IMR-90 (cell line): Measurements from ENCODE around the gene MAN1A2. TPM values are rescaled to one million over a fixed set of nuclear protein-coding genes. Genes with fewer than 3 reads are reported as not detected.

Experiments used
- ATAC-seq: fragments of 200-7000 bp; cut with Tn5 transposase; 2 replicates; pipeline ENCODE4 v1.9.1; 2020; ENCODE audit warnings: low read depth, mild to moderate bottlenecking, moderate library complexity
- BruUV-seq: library from RNA; stranded (reverse); fragments of 400-500 nt; replicated peaks from 2 replicates; lab custom pipeline; 2021; lab: Mats Ljungman, UMichigan
- CTCF ChIA-PET: fragments of 300-600 bp; formaldehyde crosslinking; extraction: SDS; loops from one replicate; lab custom pipeline; 2021; ENCODE audit warnings: antibody characterized with exemption; lab: Yijun Ruan, JAX
- POLR2A ChIA-PET: fragments of 300-600 bp; sonication (Branson Sonifier 250); formaldehyde crosslinking; loops from one replicate; lab custom pipeline; 2022; ENCODE audit warnings: antibody characterized with exemption; ENCODE audit not compliant: unreplicated experiment; lab: Charles Lee
- DNase-seq: peaks from one replicate; pipeline ENCODE4 v3.0.0; 2013
- H2AFZ ChIP-seq: replicated peaks from 2 replicates; pipeline ENCODE3; 2013; ENCODE audit warnings: low read length, mild to moderate bottlenecking; ENCODE audit not compliant: poor library complexity
- H2AK5ac ChIP-seq: 2 replicates; pipeline ENCODE4 v1.6.1; 2013; ENCODE audit warnings: low read depth, low read length, inconsistent platforms
- H2AK9ac ChIP-seq: replicated peaks from 2 replicates; pipeline ENCODE3; 2013; ENCODE audit warnings: mild to moderate bottlenecking, low read depth, low read length, moderate library complexity; ENCODE audit not compliant: poor library complexity
- H2BK120ac ChIP-seq: 2 replicates; pipeline ENCODE4 v1.6.1; 2013; ENCODE audit warnings: low read depth, low read length, inconsistent platforms
- H2BK15ac ChIP-seq: 3 replicates; pipeline ENCODE4 v1.6.1; 2013; ENCODE audit warnings: low read depth, low read length, inconsistent platforms
- H2BK20ac ChIP-seq: 2 replicates; pipeline ENCODE4 v1.6.1; 2013; ENCODE audit warnings: low read depth, mild to moderate bottlenecking, inconsistent platforms, low read length, moderate library complexity
- H2BK5ac ChIP-seq: 2 replicates; pipeline ENCODE4 v1.6.1; 2013; ENCODE audit warnings: mild to moderate bottlenecking, low read depth, low read length, inconsistent platforms; ENCODE audit not compliant: poor library complexity, severe bottlenecking
- H3K14ac ChIP-seq: replicated peaks from 2 replicates; pipeline ENCODE4 v1.6.1; 2013; ENCODE audit warnings: low read depth, low read length, inconsistent platforms
- H3K18ac ChIP-seq: 2 replicates; pipeline ENCODE4 v1.6.1; 2013; ENCODE audit warnings: low read depth, low read length, control low read depth
- H3K23ac ChIP-seq: 2 replicates; pipeline ENCODE4 v1.6.1; 2013; ENCODE audit warnings: low read depth, low read length, inconsistent platforms
- H3K27ac ChIP-seq: 2 replicates; pipeline ENCODE4 v1.5.1; 2013; ENCODE audit warnings: mild to moderate bottlenecking, control low read depth, low read length; ENCODE audit not compliant: insufficient read depth
- H3K27me3 ChIP-seq: 2 replicates; pipeline ENCODE4 v1.6.1; 2013; ENCODE audit warnings: low read length; ENCODE audit not compliant: control insufficient read depth, insufficient read depth
- H3K36me3 ChIP-seq: 2 replicates; pipeline ENCODE4 v1.6.1; 2013; ENCODE audit warnings: low read length, mixed read lengths; ENCODE audit not compliant: control insufficient read depth, insufficient read depth
- H3K4ac ChIP-seq: 2 replicates; pipeline ENCODE4 v1.6.1; 2013; ENCODE audit warnings: low read depth, low read length, inconsistent platforms
- H3K4me1 ChIP-seq: 2 replicates; pipeline ENCODE4 v1.6.1; 2013; ENCODE audit warnings: low read length, mixed read lengths; ENCODE audit not compliant: control insufficient read depth, insufficient read depth
- H3K4me2 ChIP-seq: 2 replicates; pipeline ENCODE4 v1.6.1; 2013; ENCODE audit warnings: low read depth, mild to moderate bottlenecking, control low read depth, low read length, moderate library complexity
- H3K4me3 ChIP-seq: 2 replicates; pipeline ENCODE4 v1.5.1; 2013; ENCODE audit warnings: low read depth, mild to moderate bottlenecking, control low read depth, low read length, moderate library complexity; ENCODE audit not compliant: insufficient read depth
- H3K56ac ChIP-seq: 2 replicates; pipeline ENCODE4 v1.6.1; 2013; ENCODE audit warnings: low read length, inconsistent platforms; ENCODE audit not compliant: insufficient read depth; ENCODE audit errors: extremely low read depth
- H3K79me1 ChIP-seq, 2 experiments: 2 replicates each; pipeline ENCODE4 v1.6.1; 2013; ENCODE audit warnings: low read length in 2 of 2, inconsistent platforms in 1 of 2, low read depth in 1 of 2
- H3K9ac ChIP-seq: 2 replicates; pipeline ENCODE4 v1.6.1; 2013; ENCODE audit warnings: low read depth, low read length, control low read depth
- H3K9me1 ChIP-seq: 2 replicates; pipeline ENCODE4 v1.6.1; 2013; ENCODE audit warnings: low read length, inconsistent platforms; ENCODE audit not compliant: insufficient read depth
- H3K9me3 ChIP-seq: 2 replicates; pipeline ENCODE4 v1.6.1; 2013; ENCODE audit warnings: low read length; ENCODE audit not compliant: control insufficient read depth, insufficient read depth
- H4K20me1 ChIP-seq: 2 replicates; pipeline ENCODE4 v1.6.1; 2013; ENCODE audit warnings: low read length, inconsistent platforms; ENCODE audit not compliant: insufficient read depth
- H4K5ac ChIP-seq: 2 replicates; pipeline ENCODE4 v1.6.1; 2013; ENCODE audit warnings: mild to moderate bottlenecking, low read depth, low read length, control low read depth
- H4K8ac ChIP-seq, 2 experiments: 2 replicates each; pipeline ENCODE4 v1.6.1; 2013; ENCODE audit warnings: low read depth in 2 of 2, low read length in 2 of 2, control low read depth in 1 of 2, inconsistent platforms in 1 of 2
- H4K91ac ChIP-seq: 2 replicates; pipeline ENCODE4 v1.6.1; 2013; ENCODE audit warnings: low read depth, low read length, inconsistent platforms; ENCODE audit not compliant: insufficient read depth
- BHLHE40 ChIP-seq: fragments of 150-350 bp; IDR thresholded peaks from 2 replicates; pipeline ENCODE4 v1.6.1; 2016; ENCODE audit warnings: mild to moderate bottlenecking, low read depth, low read length
- CEBPB ChIP-seq: IDR thresholded peaks from 2 replicates; pipeline ENCODE4 v1.6.1; 2012; ENCODE audit warnings: low read depth, low read length, improper control_type of control experiment
- CTCF ChIP-seq: conservative IDR thresholded peaks from 2 replicates; pipeline ENCODE4 v1.5.1; 2012; ENCODE audit warnings: mild to moderate bottlenecking, low read depth, low read length, improper control_type of control experiment
- ELK1 ChIP-seq: fragments of 150-350 bp; IDR thresholded peaks from 2 replicates; pipeline ENCODE4 v1.6.1; 2016; ENCODE audit warnings: low read depth, mild to moderate bottlenecking, low read length, moderate library complexity, borderline replicate concordance
- FOS ChIP-seq: fragments of 150-350 bp; IDR thresholded peaks from 2 replicates; pipeline ENCODE4 v1.6.1; 2016; ENCODE audit warnings: low read depth, low read length
- MXI1 ChIP-seq: IDR thresholded peaks from 2 replicates; pipeline ENCODE4 v1.6.1; 2012; ENCODE audit warnings: low read depth, mild to moderate bottlenecking, low read length, moderate library complexity, borderline replicate concordance
- NFE2L2 ChIP-seq: fragments of 150-350 bp; IDR thresholded peaks from 2 replicates; pipeline ENCODE4 v1.6.1; 2016; ENCODE audit warnings: low read depth, mild to moderate bottlenecking, low read length
- RAD21 ChIP-seq: IDR thresholded peaks from 2 replicates; pipeline ENCODE4 v1.6.1; 2012; ENCODE audit warnings: low read length, improper control_type of control experiment
- RCOR1 ChIP-seq: IDR thresholded peaks from 2 replicates; pipeline ENCODE4 v1.6.1; 2012; ENCODE audit warnings: mild to moderate bottlenecking, low read length, improper control_type of control experiment; ENCODE audit not compliant: insufficient replicate concordance
- SMC3 ChIP-seq: fragments of 150-350 bp; IDR thresholded peaks from 2 replicates; pipeline ENCODE4 v1.6.1; 2016; ENCODE audit warnings: low read depth, mild to moderate bottlenecking, antibody characterized with exemption, low read length, moderate library complexity
- USF2 ChIP-seq: fragments of 150-350 bp; IDR thresholded peaks from 2 replicates; pipeline ENCODE4 v1.6.1; 2017; ENCODE audit warnings: mild to moderate bottlenecking, antibody characterized with exemption, low read length, low read depth
- WGBS, 2 experiments: methylation state at CpG; one replicate each; pipeline versions ENCODE4 v1.1.5 to v1.1.7; 2013; ENCODE audit warnings: missing lambda C conversion rate in 2 of 2; ENCODE audit not compliant: insufficient read length in 1 of 2; ENCODE audit errors: extremely low coverage in 2 of 2; 5-methylcytosine and 5-hydroxymethylcytosine counted together
- dilution Hi-C: fragments of 300-500 bp; cut with HindIII; formaldehyde crosslinking; loops from one replicate; pipeline ENCODE4 v1.14.3; 2018; ENCODE audit warnings: low sequenced_read_pairs; ENCODE audit not compliant: unreplicated experiment
- in situ Hi-C: fragments of 300-500 bp; cut with MboI; formaldehyde crosslinking; loops from 3 replicates; pipeline ENCODE4 v1.14.3; 2019; ENCODE audit warnings: low sequenced_read_pairs, inconsistent platforms, mixed read lengths
- intact Hi-C: fragments of 100-400 bp; cut with micrococcal nuclease; formaldehyde crosslinking; loops from 2 replicates; pipeline ENCODE4 v1.10.0; 2022
- polyA plus RNA-seq, 3 experiments: library from polyadenylated mRNA; depleted of rRNA; stranded (reverse); fragments of >200 nt; gene quantifications; 2 replicates each; pipeline ENCODE4 v1.2.3, GENCODE V29; 2012; ENCODE audit warnings: low replicate concordance in 1 of 3
- total RNA-seq: library from RNA; depleted of rRNA; stranded (reverse); fragments of >200 nt; gene quantifications from 2 replicates; pipeline ENCODE4 v1.2.3, GENCODE V29; 2012

MAN1A2 gene
- total and polyA plus RNA-seq, 2 of the 4 experiments (the other 2 are of a cell fraction): 12.4 to 29.4 TPM

GRCh38 chr1:117389284-117389683 is 22.0 kb downstream of the MAN1A2 start:
- no TSS peak for BruUV-seq
- no peak overlapping the region for H4K5ac ChIP-seq
- peaks cover 25 to 47% of the 10 kb centered on the region in 2 experiments for H3K79me1 ChIP-seq
- no peaks in the 10 kb centered on the region for H3K4me1 ChIP-seq
- dilution Hi-C loops (no loop called here), in situ Hi-C loops (no loop called here), intact Hi-C loops (no loop called here)
- no peak overlapping the region for H3K4me2 ChIP-seq
- peaks cover 40% of the 10 kb centered on the region for H4K20me1 ChIP-seq
- no peaks in the 10 kb centered on the region for H3K27me3 ChIP-seq
- WGBS, 2 experiments: no CpG with 5 or more reads among the region's 3 CpGs
- POLR2A ChIA-PET: no interaction called here
- no peak for ATAC-seq
- no peak overlapping the region for H2BK120ac ChIP-seq
- no peaks in the 10 kb centered on the region; the same call in 1 of the 2 replicates for H3K9me1 ChIP-seq
- no peak overlapping the region for H3K56ac ChIP-seq
- no peak overlapping the region for H2AFZ ChIP-seq
- CTCF ChIA-PET: interaction anchor here (0.7 kb wide), 1 partner anchor 14 kb away, joined by 3 read pairs; no protein-coding TSS in a partner anchor
- H3K9me3 ChIP-seq: no peaks in the 10 kb centered on the region
- H2AK9ac ChIP-seq: no peak overlapping the region
- H3K4ac ChIP-seq: no peak overlapping the region
- H3K27ac ChIP-seq: no peak overlapping the region
- H2BK20ac ChIP-seq: no peak overlapping the region
- no peak overlapping the region for H2BK15ac ChIP-seq
- no peak overlapping the region for H4K91ac ChIP-seq
- H3K9ac ChIP-seq: no peak overlapping the region
- no peak overlapping the region for H3K14ac ChIP-seq
- no peak overlapping the region for H3K4me3 ChIP-seq
- H2BK5ac ChIP-seq: no peak overlapping the region
- TF ChIP-seq CEBPB (no peak), NFE2L2 (no peak), CTCF (no peak), RAD21 (no peak), FOS (no peak), MXI1 (no peak), SMC3 (no peak), BHLHE40 (no peak), USF2 (no peak), RCOR1 (no peak), ELK1 (no peak)
- no peak for DNase-seq
- no peak overlapping the region for H2AK5ac ChIP-seq
- H4K8ac ChIP-seq: no peak overlapping the region
- no peak overlapping the region for H3K18ac ChIP-seq
- H3K36me3 ChIP-seq: no peaks in the 10 kb centered on the region
- H3K23ac ChIP-seq: no peak overlapping the region
